Progenitor cell of endocrine pancreas (in vitro differentiated cells): ENCODE measurements around the gene GRWD1. TPM values are rescaled to one million over a fixed set of nuclear protein-coding genes. Genes with fewer than 3 reads are reported as not detected.
A peak's percentile ranks its signal among the peaks of the same experiment; 100 is the strongest.

Experiments used
- DNase-seq: peaks from one replicate; pipeline ENCODE4 v3.0.0; 2021; ENCODE audit warnings: low spot score; ENCODE audit not compliant: unreplicated experiment
- H3K27ac Mint-ChIP-seq: 2 replicates; pipeline ENCODE4 v1.8.0; 2021; ENCODE audit warnings: mild to moderate bottlenecking, moderate library complexity, mixed read lengths
- H3K27me3 Mint-ChIP-seq: 2 replicates; pipeline ENCODE4 v1.8.0; 2021; ENCODE audit warnings: mixed read lengths
- H3K36me3 Mint-ChIP-seq: 2 replicates; pipeline ENCODE4 v1.8.0; 2022; ENCODE audit warnings: mixed read lengths; ENCODE audit not compliant: insufficient read depth
- H3K4me1 Mint-ChIP-seq: 2 replicates; pipeline ENCODE4 v1.8.0; 2021; ENCODE audit warnings: low read depth, mixed read lengths
- H3K4me3 Mint-ChIP-seq: 2 replicates; pipeline ENCODE4 v1.8.0; 2021; ENCODE audit warnings: low read depth, mild to moderate bottlenecking, moderate library complexity, mixed read lengths
- H3K9me3 Mint-ChIP-seq: 2 replicates; pipeline ENCODE4 v1.8.0; 2021; ENCODE audit warnings: low read depth, mixed read lengths
- CTCF ChIP-seq: fragments of 200-600 bp; sonication (generic); IDR thresholded peaks from one replicate; pipeline ENCODE4 v1.5.0; 2021; ENCODE audit warnings: antibody characterized with exemption, mild to moderate bottlenecking; ENCODE audit not compliant: unreplicated experiment
- total RNA-seq: library from RNA; stranded (reverse); gene quantifications from 2 replicates; pipeline ENCODE4 v1.2.1, GENCODE V29; 2021

Gene GRWD1
- total RNA-seq, 1 donor from 2014 or later, result 35.9 TPM

DNA sequence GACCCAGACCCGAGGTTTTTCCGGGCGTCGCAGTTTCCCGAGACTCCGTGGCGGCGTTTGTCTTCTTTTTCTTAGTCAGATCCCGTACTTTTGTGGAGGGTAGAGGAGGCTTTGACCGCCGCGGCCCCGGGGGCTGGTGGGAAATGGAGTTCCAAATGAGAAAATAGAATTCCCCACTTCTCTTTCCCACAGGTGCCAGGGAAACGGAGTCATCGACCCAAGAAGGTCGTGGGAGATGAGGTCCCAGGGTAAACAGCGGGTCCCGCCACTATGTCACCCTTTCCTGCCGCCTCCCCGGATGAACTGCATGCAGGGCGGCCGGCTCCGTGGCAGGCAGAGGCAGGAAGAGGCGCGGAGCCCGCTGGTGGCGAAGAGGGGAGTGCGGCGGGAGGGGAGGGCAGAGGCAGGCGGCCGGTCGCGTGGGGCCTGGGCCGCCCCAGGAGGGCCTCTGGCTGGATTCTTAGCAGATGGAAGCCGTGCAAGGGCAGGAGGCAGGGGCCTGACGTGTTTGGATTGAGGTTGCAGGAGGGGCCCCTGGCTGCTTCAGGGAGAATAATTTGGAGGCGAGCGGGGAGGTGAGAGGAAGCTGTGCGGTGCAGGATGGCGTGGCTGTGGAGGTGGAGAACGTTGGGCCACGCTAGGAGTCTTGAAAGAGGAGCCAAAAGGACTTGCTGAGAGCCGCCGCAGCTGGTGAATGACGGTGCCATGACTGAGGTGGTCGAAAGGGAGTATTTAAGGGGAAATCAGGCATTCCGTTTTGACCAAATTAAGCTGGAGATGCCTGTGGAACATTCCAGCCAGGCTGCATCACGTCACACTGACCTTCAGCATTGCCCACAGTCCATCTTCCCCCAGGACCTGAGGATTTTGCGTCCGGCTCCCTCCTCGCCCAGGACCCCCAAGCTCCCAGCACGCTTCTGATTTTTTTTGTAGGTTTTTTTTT, 35.0 kb downstream of the GRWD1 start:
- no peak for DNase-seq
- H3K27ac Mint-ChIP-seq, result peak overlapping the region; percentile 77
- H3K36me3 Mint-ChIP-seq, result peaks cover 20% of the 10 kb centered on the region
- TF ChIP-seq CTCF, result no peak
- H3K27me3 Mint-ChIP-seq, result no peaks in the 10 kb centered on the region
- peaks cover 4% of the 10 kb centered on the region for H3K4me1 Mint-ChIP-seq
- H3K4me3 Mint-ChIP-seq, result no peak overlapping the region
- H3K9me3 Mint-ChIP-seq, result no peaks in the 10 kb centered on the region

DNA sequence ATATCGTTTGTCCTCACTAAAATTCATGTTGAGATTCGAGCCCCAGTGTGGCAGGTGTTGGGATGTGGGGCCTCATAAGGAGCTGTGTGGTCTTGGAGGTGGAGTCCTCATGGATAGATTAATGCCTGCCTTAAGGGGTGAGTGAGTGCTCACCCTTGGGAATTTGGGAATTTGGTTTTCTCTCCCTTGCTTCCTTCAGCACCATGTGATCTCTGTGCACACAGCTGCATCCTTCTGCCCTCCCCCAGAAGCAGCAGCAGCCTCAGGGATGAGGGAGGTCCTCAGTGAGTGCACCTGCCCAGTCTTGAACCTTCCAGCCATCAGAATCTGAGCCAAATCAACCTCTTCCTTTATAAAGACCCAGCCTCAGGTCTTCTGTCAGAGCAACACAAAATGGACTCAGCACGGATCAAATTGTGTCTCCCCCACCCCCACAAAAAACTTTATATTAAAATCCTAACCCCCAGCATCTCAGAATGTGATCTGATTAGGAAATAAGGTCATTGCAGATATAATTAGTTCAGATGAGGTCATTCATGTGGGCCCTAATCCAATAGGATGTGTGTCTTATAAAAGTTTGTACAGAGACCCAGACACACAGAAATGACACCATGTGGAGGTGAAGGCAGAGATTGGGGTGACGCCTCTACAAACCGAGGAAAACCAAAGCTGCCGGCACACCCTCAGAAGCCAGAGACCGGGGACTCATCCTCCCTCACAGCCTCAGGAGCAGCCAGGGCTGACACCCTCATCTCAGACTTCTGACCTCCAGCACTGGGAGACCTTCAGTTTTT, 36.3 kb downstream of the GRWD1 start:
- H3K9me3 Mint-ChIP-seq, result no peaks in the 10 kb centered on the region
- peak overlapping the region; percentile 80 for H3K27ac Mint-ChIP-seq
- H3K36me3 Mint-ChIP-seq, result peaks cover 18% of the 10 kb centered on the region
- peaks cover 6% of the 10 kb centered on the region for H3K4me1 Mint-ChIP-seq
- no peak for TF ChIP-seq CTCF
- H3K4me3 Mint-ChIP-seq, result no peak overlapping the region
- DNase-seq, result no peak
- peaks cover 3% of the 10 kb centered on the region for H3K27me3 Mint-ChIP-seq

GRCh38 chr19:48483301-48483700, 37.5 kb downstream of the GRWD1 start:
- Mint-ChIP-seq H3K36me3 (peaks cover 18% of the 10 kb centered on the region), H3K4me1 (peaks cover 6% of the 10 kb centered on the region), H3K27me3 (peaks cover 9% of the 10 kb centered on the region)

GRCh38 chr19:48484247-48484893, 38.6 kb downstream of the GRWD1 start:
- Mint-ChIP-seq H3K4me1 (peaks cover 6% of the 10 kb centered on the region), H3K9me3 (no peaks in the 10 kb centered on the region), H3K4me3 (no peak overlapping the region), H3K36me3 (peaks cover 16% of the 10 kb centered on the region), H3K27ac (no peak overlapping the region), H3K27me3 (peaks cover 12% of the 10 kb centered on the region)
- no peak for DNase-seq
- no peak for TF ChIP-seq CTCF

More at GRCh38 chr19:48483301-48483700, 37.5 kb downstream of the GRWD1 start:
- Mint-ChIP-seq H3K4me3 (no peak overlapping the region), H3K27ac (peak overlapping the region; percentile 65), H3K9me3 (no peaks in the 10 kb centered on the region)
- DNase-seq, result no peak
- TF ChIP-seq CTCF, result no peak
